ENCODE data around the gene NLN. TPM values are rescaled to one million over a fixed set of nuclear protein-coding genes. Genes with fewer than 3 reads are reported as not detected.

The NLN gene
- total RNA-seq, 4 donors from 2014 or later: 8.7 to 17.5 (median 13.1) TPM

DNA sequence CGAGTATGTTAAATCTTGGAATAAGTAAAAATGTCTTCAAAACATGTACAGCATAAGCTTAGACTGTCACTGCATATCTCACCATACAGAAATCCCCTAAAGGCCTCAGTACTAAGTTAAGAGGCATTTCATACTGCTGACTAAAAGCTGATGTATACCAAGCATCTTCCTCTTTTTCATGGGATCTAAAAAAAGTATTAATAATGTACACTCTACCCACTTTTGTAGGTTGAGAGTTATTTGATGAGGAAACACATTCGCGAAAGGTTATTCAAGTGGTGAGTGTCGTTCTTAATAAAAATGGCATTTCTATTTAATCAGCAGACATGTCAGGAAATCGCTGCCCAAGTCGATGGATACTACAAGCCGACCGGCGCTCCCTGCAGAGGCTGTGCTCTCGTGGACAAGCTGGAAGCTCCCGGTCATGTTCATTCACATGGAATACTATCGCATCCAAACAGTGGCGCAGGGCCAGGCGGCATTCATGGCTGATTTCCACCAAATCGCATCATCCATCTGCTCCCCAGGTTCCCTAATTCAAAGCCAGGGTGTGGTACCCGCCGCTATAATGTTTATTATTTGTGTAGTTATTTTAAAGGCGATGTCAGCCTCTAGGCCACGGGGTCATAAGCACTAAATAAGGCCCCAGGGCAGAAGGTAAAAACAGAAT, 820 bp upstream of the NLN start:
- Histone ChIP-seq H3K4me3 (replicated peaks in 1 of 3) (peak overlapping the region; percentile 90 to 92 (median 90)), H3K27ac (peak overlapping the region in 2 of 3 donors; percentile 72 to 77), H3K9me3 (no peaks in the 10 kb centered on the region), H3K36me3 (no peaks in the 10 kb centered on the region), H3K27me3 (no peaks in the 10 kb centered on the region), H3K4me1 (peaks cover 0 to 5% of the 10 kb centered on the region in 2 donors)
- peak; percentile 72 to 79 for DNase-seq
- intact Hi-C loops (cut with DNase I): no loop called here
- no peak for TF ChIP-seq POLR2A (IDR thresholded peaks at IDR 0.05)
- no peak for TF ChIP-seq CTCF (IDR thresholded peaks at IDR 0.05)
- WGBS, 2 donors: 5 to 6% methylated on average over 19 of the region's 19 CpGs

DNA sequence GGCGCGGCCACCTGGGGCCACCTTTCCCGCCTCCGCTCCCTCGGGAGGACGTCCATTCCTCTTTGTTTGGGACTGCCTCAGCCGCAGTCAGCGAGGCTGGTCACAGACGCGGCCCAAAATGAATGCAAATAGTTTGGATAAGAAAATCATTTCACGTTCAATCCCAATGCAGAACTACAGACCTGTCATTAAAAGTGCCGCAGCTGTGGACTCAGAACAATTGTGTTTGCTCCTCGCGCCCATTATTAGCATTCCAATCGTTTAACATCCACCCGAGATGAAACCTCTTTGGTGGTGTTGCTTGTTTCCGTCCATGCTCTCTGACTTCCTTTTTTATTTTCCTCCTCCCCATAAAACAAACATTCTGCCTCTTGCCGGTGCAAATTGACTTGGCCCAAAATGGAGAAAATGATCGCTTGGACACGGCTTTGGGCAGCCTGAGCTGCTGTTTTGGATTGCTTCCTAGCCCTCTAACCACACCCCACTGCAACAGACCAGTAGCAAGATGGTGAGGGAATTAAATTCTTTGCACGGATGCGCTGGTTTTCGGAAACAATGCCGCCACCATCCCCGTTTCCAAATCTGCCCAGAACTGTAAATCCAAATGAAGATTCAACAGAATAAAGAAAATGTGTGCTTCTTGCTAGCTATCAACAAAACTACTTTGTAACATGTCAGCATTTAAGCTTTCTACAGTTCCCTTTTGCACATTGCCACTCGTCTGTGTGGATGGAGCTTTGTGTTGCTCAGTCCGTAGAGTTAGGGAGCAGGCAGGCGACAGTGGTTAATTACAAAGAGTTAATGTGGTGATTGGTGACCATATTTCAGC, 784 bp downstream of the NLN start:
- H3K9me3 ChIP-seq: no peaks in the 10 kb centered on the region
- H3K36me3 ChIP-seq: no peaks in the 10 kb centered on the region
- peak; percentile 27 to 37 for DNase-seq
- H3K4me3 ChIP-seq (replicated peaks in 1 of 3): peak overlapping the region; percentile 50 to 90 (median 90)
- peak overlapping the region; percentile 34 to 77 (median 72) for H3K27ac ChIP-seq
- H3K4me1 ChIP-seq: peaks cover 9 to 12% of the 10 kb centered on the region in 2 donors
- no peak for TF ChIP-seq POLR2A (IDR thresholded peaks at IDR 0.05)
- no peak for TF ChIP-seq CTCF (IDR thresholded peaks at IDR 0.05)
- H3K27me3 ChIP-seq: no peaks in the 10 kb centered on the region
- WGBS, 2 donors: 2 to 4% methylated on average over 26 to 28 of the region's 28 CpGs
- intact Hi-C loops (cut with DNase I): no loop called here

GRCh38 chr5:65727491-65728156, 5.6 kb downstream of the NLN start:
- peak in 1 of 2 donors; percentile 8 for DNase-seq
- peaks cover 9 to 13% of the 10 kb centered on the region in 2 donors for H3K4me1 ChIP-seq
- H3K36me3 ChIP-seq: no peaks in the 10 kb centered on the region
- intact Hi-C loops (cut with DNase I): no loop called here
- no peak overlapping the region for H3K4me3 ChIP-seq (replicated peaks in 1 of 3)
- no peak for TF ChIP-seq CTCF (IDR thresholded peaks at IDR 0.05)
- TF ChIP-seq POLR2A (IDR thresholded peaks at IDR 0.05): no peak
- no peaks in the 10 kb centered on the region for H3K9me3 ChIP-seq
- H3K27me3 ChIP-seq: no peaks in the 10 kb centered on the region
- 63 to 68% methylated on average over 7 of the region's 7 CpGs for WGBS, 2 donors
- peak overlapping the region in 2 of 3 donors; percentile 40 to 47 for H3K27ac ChIP-seq

DNA sequence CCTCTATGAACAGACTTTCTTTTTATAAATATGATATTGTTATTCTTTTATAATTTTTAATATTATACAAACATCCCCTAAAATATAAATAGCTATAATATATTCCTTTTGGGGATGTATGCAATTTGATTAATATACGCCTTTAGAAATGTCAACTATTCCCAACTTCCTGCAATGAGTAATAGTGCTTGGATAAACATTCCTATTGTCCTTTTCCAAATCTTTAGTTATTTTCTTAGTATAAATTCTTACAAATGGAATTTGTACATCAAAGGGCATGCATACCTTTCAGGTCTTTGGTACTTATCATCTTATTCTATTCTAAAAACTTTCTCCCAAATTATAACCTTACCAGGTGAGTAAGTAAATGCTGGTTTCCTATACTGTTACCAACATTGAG, 6.2 kb downstream of the NLN start:
- intact Hi-C loops (cut with DNase I): no loop called here
- Histone ChIP-seq H3K27me3 (no peaks in the 10 kb centered on the region), H3K36me3 (no peaks in the 10 kb centered on the region), H3K4me3 (replicated peaks in 1 of 3) (no peak overlapping the region), H3K9me3 (no peaks in the 10 kb centered on the region), H3K27ac (no peak overlapping the region), H3K4me1 (peaks cover 4 to 13% of the 10 kb centered on the region in 2 donors)
- no peak for TF ChIP-seq CTCF (IDR thresholded peaks at IDR 0.05)
- TF ChIP-seq POLR2A (IDR thresholded peaks at IDR 0.05): no peak
- 92 to 93% methylated on average over 1 of the region's 1 CpG for WGBS, 2 donors
- DNase-seq: no peak

Data from thyroid gland (tissue), 4 donors.